Measurements from ENCODE around the gene PIGA.
"Not testable (repeated sequence)": the region's sequence is repeated elsewhere in the genome, so short reads cannot be mapped to it uniquely, and the experiment has no call there.

PIGA gene

DNA sequence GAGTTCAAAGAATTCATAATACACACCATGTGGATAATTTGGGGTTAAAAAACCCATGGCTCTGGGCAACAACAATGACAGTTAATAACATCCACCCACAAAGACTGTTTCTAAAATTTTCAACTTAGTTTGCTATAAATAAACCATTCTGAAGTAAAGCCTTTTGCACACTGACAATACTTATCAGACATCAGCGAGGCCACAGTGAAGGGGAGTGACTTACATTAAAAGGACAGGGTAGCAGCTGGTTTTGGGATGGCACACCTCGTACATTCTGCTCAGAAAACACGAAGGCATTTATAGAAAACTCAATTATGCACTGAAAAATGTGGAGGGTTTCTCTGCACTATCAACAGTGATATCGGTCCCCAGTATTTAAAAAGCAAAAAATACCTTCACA lies 15.0 kb downstream of the PIGA start:
- DNase-seq (ENCODE audit: low read depth) = no peak

DNA sequence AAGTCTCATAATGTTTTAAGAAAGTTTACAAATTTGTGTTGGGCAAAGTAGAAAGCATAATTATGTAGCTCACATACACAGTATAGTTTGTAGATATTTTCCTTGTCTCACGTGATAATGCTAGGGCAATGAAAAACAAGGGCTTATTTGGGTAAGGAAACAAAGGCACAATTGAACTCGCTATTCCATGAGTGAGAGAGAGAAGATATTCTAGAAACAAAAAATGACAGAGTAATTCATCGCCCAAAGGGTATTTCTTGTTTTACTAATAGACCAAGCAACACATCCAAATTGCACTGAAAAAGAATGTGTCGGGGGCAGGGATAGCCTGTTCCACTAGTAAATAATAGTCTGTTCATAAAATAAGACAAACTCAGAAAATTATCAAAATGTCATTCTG lies 16.2 kb downstream of the PIGA start:
- DNase-seq (ENCODE audit: low read depth) = no peak

DNA sequence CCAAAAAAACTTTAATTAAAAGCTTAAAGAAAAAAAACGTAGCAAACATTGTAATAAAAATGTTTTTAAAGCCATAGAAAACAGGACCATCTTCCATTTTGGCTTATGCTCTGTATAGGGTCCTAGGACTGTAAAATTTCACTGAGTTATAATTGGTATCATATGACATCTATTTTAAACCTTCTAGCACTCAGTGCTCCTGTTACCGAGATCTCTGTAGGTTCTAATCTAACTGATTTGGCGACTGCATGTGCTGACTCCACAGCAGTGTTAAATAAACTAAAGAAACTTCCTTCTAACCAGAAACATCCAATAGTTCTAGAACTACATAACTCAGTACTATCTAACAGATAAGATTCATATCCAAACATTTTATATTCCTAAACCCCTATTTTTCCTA lies 19.8 kb downstream of the PIGA start, which contains the start of gene ASB11:
ASB11 (minus strand) TSS at position 132 of the 400 bp plus-strand sequence; CDS start at position 97, 35 bp downstream.
- no peak for DNase-seq (ENCODE audit: low read depth)

DNA sequence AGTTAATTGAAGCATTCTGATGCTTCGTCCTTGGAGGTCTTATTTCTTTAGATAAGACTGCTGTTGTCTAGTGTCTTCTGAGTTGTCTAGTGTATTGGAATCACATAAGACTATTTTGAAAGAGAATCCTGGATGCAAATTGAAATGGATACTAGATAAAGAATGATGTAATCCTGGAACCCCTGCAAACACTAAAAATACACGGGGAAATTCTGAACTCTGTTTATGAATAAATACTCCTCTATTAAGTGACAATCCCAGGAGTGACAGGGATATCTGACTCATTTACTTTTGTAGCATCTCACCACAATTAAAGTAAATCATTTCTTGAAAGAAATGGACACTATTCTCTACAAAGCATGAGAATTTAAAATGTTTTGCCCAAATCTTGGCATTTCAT lies 20.9 kb downstream of the PIGA start:
- no peak for DNase-seq (ENCODE audit: low read depth)

- DNase-seq (ENCODE audit: low read depth) = no peak
Observed at GRCh38 chrX:15311119-15311518, 24.2 kb downstream of the PIGA start.

- no peak for DNase-seq (ENCODE audit: low read depth)
Observed at GRCh38 chrX:15310117-15310516, 25.2 kb downstream of the PIGA start.

GRCh38 chrX:15305899-15306298 lies 29.4 kb downstream of the PIGA start:
- not testable (repeated sequence) for DNase-seq (ENCODE audit: low read depth)

DNA sequence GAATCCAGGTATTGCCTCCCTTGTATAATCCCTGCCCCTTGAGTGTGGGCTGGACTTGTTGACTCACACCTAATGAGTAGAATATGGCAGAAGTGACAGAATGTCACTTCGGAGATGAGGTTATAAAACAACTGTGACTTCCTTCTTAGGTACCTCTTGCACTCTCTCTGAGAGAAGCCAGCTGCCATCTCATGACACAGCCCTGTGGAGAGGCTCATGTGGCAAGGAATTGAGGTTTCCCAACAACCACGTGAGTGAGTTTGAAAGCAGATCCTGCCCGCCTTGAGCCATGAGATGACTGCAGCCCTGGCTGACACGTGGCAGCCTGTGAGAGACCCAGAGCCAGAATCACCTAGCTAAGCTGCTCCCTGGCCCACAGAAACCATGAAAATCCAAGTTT lies 33.4 kb downstream of the PIGA start:
- no peak for DNase-seq (ENCODE audit: low read depth)

DNA sequence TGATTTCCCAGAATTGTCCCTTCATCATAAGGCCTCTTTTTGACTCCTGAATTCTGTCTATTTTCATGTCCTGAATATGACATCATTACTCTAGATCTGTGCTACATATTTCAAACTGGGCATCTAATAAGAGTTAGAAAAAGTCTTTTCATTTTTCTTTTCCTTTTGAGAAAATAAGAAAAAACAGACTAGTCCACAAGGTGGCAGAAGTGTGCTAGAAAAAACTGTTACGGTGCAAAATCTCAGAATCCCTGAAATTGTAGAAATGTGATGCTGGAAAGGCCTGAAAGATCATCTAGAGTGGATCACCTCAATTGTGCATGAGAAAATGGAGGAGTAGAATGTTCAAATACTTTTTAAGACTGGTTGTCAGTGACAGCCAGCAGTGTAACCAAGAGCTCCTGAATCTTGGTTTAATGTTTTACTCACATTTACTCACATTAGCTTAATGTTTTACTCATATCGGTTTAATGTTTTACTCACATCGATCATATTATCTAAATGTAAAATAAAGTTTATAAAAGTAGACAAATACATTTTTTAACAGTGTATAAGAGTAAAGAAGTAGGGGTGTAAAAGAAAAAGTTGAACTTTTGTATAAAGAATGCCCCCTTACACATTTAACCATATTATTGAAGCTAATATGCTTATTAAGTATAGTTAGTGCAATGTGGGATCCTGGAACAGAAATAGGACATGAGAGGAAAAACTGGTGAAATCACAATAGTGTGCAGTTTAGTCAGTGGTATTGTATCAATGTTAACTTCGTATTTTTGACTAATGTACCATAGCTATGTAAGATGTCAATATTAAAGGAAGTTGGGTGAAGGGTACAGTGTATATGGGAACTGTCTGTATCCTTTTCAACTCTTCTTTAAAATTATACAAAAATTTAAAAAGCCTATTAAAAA lies 35.1 kb downstream of the PIGA start:
- no peak for DNase-seq (ENCODE audit: low read depth)

GRCh38 chrX:15298780-15299179 lies 36.5 kb downstream of the PIGA start:
- DNase-seq (ENCODE audit: low read depth) = no peak

DNA sequence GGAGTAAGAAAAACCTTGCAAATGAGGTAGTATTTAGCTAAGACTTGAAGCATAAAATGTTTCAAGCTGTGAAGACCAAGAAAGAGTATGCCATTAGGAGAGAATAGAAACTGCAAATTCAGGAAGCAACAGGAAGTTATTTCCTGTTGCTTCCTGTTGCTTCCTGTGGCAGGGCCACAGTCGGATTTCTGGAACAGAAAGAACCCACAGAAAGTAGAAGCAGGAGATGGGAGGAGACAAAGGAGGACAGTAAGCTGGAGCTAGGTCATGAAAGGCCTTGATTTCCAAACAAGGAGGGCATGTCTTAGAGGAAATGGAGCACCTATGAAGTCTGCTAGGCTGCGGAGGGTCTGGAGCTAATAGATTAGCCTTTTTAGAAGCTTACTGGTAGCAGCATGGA lies 37.1 kb downstream of the PIGA start:
- DNase-seq (ENCODE audit: low read depth) = no peak

DNA sequence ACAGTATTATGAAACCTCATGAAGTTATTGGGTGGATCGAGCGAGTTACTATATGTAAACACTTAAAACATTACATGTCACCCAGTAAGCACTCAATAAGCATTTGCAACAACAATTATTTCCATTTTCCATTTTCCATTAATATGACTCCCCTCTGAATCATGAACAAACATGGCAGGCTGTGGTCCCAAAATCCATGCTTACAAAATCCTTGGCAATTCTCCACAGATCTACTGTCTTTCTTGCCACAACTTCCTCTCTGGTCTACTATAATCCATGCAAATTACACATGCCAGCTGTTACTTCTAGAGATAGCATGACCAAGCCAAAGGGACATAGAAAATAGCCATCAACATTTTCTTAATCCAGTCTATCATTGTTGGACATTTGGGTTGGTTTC lies 41.9 kb downstream of the PIGA start:
- DNase-seq (ENCODE audit: low read depth) = no peak

DNA sequence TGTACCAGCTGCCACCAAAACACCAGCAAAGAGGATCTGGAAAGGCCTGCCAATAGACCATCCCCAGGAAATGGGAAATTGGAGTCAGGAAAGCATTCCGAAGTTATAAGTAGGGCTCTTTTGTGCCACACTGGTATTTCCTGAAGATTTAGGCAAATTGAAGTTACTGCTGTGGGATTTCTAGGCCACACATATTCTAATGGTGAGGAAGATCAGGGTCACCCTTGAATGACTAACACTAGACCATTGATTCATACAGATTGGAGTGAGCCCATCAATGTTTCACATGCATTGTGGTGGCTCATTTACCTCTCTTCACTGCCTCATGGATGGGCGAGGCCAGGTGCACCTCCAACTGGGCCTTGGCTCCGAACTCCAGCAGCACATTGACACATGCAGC lies 42.5 kb downstream of the PIGA start:
- no peak for DNase-seq (ENCODE audit: low read depth)

DNA sequence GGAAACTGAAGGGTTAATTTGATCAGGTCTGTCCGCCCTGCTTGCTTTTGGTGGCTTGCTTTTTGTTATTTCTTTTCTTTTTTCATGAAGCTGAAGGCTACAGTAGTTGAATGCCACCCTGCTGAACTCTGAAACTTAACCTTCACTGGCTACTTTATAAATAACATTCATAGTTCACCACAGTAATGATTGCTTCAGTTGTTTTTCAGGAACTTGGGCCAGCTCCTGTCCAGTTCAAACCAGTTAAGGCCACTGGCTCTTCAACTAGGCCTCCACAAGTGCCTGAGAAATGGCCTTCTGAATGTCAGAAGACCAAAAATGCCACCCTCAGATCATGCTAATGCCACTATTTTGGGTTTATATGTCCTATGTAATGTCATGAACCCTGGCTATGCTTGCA lies 57.7 kb downstream of the PIGA start:
- DNase-seq (ENCODE audit: low read depth) = no peak

DNA sequence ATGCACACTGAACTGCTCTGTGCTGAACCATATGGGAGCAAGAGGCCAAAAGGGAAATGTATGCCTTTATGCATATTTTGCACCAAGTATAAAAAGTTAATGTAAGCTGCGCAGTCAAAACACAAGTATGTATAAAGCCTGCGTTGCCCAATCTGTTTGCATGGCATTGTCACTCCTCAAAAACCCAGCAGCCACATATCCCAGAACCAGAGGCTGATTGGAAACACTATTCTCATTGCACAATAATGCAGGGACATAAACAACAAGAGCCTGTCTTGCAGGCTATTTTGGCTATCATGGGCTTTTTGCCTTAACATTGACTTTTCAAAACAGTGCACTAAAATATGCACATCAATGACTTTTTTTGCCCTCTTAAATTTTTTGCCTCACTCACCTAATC lies 60.4 kb downstream of the PIGA start:
- no peak for DNase-seq (ENCODE audit: low read depth)

- DNase-seq (ENCODE audit: low read depth) = not testable (repeated sequence)
Observed at GRCh38 chrX:15273275-15273674, 62.0 kb downstream of the PIGA start.

DNA sequence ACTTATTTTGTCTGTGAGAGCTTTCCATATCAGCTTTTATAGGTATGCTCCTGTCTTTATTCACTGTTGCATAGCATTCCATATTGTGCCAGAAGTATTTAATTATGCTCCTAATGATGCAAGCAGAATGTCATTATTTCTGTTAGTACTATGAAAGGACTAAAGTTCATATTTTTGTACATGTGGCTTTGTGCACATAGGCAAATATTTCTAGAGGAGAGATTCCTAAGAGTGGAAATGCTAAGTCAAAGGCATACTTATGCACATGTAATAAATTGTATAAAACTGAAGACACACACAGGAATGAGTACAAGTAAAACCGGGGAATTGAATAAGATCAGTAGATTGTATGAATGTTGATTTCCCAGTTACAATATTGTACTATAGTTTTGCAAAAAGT lies 63.6 kb downstream of the PIGA start:
- DNase-seq (ENCODE audit: low read depth) = no peak

DNA sequence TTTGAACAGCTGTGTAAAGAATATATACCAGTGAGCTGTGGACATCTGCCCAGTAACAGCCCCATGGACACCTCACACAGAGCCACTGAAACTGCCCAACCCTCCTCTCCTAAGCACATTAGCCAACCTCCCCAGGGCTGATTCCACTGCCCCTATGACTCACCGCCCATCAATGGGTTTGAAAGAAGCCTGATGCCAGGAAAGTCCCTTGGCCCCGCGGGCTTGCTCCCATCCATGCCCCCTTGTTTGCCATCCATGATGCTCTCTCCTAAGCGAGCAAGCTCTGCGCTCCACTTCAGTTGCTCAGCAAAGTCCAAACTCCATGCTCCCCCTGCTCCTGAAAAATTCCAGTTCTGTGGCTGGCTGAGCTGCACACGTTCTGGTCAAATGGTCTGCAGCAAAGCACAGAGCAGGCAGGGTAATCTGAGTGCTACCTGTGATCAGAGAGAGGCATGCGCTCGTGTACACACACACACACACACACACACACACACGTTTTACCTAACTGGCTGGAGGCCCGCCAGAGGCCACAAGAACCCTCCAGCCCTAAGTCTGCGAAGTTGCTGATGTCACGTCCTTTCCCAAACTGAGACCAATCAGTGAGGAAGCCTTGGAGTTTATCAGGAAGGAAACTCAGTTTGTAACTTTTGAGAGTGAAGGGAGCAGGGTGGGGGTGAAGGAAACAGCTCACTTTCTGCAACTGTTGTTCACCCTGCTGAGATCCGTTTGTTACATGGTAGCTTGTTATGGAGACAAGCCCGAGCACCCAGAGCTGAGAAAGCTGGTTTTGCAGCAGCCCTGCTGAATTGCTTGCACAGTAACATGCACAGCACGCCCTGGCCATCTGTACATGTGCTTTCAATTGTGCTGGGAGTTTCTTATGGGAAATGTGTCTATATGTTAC lies 65.5 kb downstream of the PIGA start, which contains the start of gene ASB9:
ASB9 (minus strand) TSS at position 466 of the 904 bp plus-strand sequence; CDS start at position 257, 209 bp downstream.
- DNase-seq (ENCODE audit: low read depth) = no peak

Data from T-helper 22 cell (primary cell).